IPS DF 19.7 (cell line): ENCODE data around the gene PCDHGA8.
"Not testable (repeated sequence)": the region's sequence is repeated elsewhere in the genome, so short reads cannot be mapped to it uniquely, and the experiment has no call there.

ENCODE experiments used
- DNase-seq: peaks from one replicate; pipeline ENCODE4 v3.0.0-alpha.2; 2013; ENCODE audit warnings: low read depth, low spot score

PCDHGA8 gene

GRCh38 chr5:141402553-141403243, 10.3 kb downstream of the PCDHGA8 start, which contains the start of gene PCDHGA9:
Gene PCDHGA9 (plus strand): TSS chr5:141402778. CDS start chr5:141402953, 175 bp downstream.
- no peak for DNase-seq

GRCh38 chr5:141403387-141403786, 11.0 kb downstream of the PCDHGA8 start:
- no peak for DNase-seq

- DNase-seq, result not testable (repeated sequence)
Observed at GRCh38 chr5:141407790-141408505, 15.5 kb downstream of the PCDHGA8 start, which contains the start of gene PCDHGB6. Gene PCDHGB6 (plus strand): TSS chr5:141408021. CDS start chr5:141408203, 182 bp downstream.

GRCh38 chr5:141409598-141410306, 17.3 kb downstream of the PCDHGA8 start:
- DNase-seq, result no peak

GRCh38 chr5:141411575-141411974, 19.1 kb downstream of the PCDHGA8 start:
- DNase-seq, result no peak

- DNase-seq, result no peak
Observed at GRCh38 chr5:141412854-141413539, 20.6 kb downstream of the PCDHGA8 start, which contains the start of gene PCDHGA10. Gene PCDHGA10 (plus strand): TSS chr5:141412987. CDS start chr5:141413176, 189 bp downstream.

DNA sequence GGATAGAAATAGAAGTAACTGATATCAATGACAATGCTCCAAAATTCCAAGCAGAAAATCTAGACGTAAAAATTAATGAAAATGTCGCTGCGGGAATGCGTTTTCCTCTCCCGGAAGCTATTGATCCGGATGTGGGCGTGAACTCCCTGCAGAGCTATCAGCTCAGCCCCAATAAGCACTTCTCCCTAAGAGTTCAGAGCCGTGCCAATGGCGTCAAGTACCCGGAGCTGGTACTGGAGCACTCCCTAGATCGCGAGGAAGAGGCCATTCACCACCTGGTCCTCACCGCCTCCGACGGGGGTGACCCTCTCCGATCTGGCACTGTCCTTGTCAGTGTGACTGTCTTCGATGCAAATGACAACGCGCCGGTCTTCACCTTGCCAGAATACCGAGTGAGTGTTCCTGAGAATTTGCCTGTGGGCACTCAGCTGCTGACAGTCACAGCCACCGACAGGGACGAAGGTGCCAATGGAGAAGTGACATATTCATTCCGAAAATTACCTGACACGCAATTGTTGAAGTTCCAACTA, 21.2 kb downstream of the PCDHGA8 start:
- DNase-seq, result no peak

GRCh38 chr5:141414548-141415274, 22.3 kb downstream of the PCDHGA8 start:
- not testable (repeated sequence) for DNase-seq

DNA sequence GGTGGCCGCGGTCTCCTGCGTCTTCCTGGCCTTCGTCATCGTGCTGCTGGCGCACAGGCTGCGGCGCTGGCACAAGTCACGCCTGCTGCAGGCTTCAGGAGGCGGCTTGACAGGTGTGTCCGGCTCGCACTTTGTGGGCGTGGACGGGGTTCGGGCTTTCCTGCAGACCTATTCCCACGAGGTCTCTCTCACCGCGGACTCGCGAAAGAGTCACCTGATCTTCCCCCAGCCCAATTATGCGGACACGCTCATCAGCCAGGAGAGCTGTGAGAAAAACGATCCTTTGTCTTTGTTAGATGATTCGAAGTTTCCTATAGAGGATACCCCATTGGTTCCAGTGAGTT, 22.8 kb downstream of the PCDHGA8 start:
- not testable (repeated sequence) for DNase-seq

- not testable (repeated sequence) for DNase-seq
Observed at GRCh38 chr5:141417494-141418172, 25.2 kb downstream of the PCDHGA8 start, which contains the start of gene PCDHGB7. Gene PCDHGB7 (plus strand): TSS chr5:141417677. CDS start chr5:141417860, 183 bp downstream.

DNA sequence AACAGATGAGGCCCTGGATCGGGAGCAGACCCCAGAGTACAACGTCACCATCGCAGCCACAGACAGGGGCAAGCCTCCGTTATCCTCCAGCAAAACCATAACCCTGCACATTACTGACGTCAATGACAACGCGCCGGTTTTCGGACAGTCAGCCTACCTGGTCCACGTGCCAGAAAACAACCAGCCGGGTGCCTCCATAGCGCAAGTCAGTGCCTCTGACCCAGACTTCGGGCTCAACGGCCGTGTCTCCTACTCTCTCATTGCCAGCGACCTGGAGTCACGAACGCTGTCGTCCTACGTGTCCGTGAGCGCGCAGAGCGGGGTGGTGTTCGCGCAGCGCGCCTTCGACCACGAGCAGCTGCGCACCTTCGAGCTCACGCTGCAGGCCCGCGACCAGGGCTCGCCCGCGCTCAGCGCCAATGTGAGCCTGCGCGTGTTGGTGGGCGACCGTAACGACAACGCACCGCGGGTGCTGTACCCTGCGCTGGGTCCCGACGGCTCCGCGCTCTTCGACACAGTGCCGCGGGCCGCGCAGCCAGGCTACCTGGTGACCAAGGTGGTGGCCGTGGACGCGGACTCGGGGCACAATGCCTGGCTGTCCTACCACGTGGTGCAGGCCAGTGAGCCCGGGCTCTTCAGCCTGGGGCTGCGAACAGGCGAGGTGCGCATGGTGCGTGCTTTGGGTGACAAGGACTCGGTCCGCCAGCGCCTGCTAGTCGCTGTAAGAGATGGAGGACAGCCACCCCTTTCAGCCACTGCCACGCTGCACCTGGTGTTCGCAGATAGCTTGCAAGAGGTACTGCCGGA, 26.8 kb downstream of the PCDHGA8 start:
- no peak for DNase-seq

DNA sequence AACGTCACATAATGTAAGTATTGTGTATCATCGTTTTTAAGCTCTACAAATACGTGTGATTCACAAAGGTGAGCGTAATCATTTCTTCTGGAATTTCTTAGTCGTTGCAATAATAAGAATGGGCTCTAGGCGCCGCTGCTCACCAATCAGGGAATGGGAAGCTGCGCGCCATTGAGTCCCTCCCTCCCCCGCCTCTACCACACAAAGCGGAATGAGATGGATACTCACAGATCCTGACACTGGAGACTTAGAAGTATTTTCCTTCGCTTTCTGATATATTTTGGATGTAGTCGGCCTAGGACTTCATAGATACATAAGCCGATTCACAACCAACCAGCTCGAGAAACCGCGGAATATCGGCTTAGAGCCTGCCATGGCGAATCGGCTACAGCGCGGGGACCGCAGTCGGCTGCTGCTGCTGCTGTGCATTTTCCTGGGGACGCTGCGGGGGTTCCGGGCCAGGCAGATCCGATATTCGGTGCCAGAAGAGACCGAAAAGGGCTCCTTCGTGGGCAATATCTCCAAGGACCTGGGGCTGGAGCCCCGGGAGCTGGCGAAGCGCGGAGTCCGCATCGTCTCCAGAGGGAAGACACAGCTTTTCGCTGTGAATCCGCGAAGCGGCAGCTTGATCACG, 28.5 kb downstream of the PCDHGA8 start, which contains the start of gene PCDHGA11:
Gene PCDHGA11, plus strand, starts transcription at position 197 of the 634 bp plus-strand sequence. Its CDS starts 177 bp downstream, at position 374.
- DNase-seq, result no peak

GRCh38 chr5:141421489-141421855, 29.0 kb downstream of the PCDHGA8 start:
- DNase-seq, result no peak

DNA sequence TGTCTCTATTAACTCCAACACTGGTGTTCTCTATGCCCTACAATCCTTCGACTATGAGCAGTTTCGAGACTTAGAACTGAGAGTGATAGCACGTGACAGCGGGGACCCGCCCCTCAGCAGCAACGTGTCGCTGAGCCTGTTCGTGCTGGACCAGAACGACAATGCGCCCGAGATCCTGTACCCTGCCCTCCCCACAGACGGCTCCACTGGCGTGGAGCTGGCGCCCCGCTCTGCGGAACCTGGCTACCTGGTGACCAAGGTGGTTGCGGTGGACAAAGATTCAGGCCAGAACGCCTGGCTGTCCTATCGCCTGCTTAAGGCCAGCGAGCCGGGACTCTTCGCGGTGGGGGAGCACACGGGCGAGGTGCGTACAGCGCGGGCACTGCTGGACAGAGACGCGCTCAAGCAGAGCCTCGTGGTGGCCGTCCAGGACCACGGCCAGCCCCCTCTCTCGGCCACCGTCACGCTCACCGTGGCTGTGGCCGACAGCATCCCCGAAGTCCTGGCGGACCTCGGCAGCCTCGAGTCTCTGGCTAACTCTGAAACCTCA, 30.4 kb downstream of the PCDHGA8 start:
- no peak for DNase-seq

- no peak for DNase-seq
Observed at GRCh38 chr5:141427783-141428426, 35.5 kb downstream of the PCDHGA8 start.

- no peak for DNase-seq
Observed at GRCh38 chr5:141430332-141431113, 38.1 kb downstream of the PCDHGA8 start, which contains the start of gene PCDHGA12. Gene PCDHGA12 (plus strand): TSS chr5:141430507. CDS start chr5:141430760, 253 bp downstream.

DNA sequence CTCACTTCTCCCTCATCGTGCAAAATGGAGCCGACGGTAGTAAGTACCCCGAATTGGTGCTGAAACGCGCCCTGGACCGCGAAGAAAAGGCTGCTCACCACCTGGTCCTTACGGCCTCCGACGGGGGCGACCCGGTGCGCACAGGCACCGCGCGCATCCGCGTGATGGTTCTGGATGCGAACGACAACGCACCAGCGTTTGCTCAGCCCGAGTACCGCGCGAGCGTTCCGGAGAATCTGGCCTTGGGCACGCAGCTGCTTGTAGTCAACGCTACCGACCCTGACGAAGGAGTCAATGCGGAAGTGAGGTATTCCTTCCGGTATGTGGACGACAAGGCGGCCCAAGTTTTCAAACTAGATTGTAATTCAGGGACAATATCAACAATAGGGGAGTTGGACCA, 38.9 kb downstream of the PCDHGA8 start:
- no peak for DNase-seq
